Neural progenitor cell (in vitro differentiated cells): Measurements from ENCODE around the gene EEF2K. TPM values are rescaled to one million over a fixed set of nuclear protein-coding genes. Genes with fewer than 3 reads are reported as not detected.

Experiments used
- DNase-seq: peaks from one replicate; pipeline ENCODE4 v3.0.0-alpha.2; 2016; ENCODE audit warnings: low spot score
- H2AFZ ChIP-seq: fragments of 200-600 bp; sonication (generic); replicated peaks from 2 replicates; pipeline ENCODE4 v1.6.1; 2016; ENCODE audit warnings: antibody characterized with exemption
- H3F3A ChIP-seq: fragments of 200-600 bp; sonication (generic); 2 replicates; pipeline ENCODE4 v1.6.1; 2016; ENCODE audit warnings: antibody characterized with exemption, low read depth
- H3K27ac ChIP-seq: fragments of 200-600 bp; sonication (generic); 2 replicates; pipeline ENCODE4 v1.5.1; 2016; ENCODE audit warnings: mild to moderate bottlenecking
- H3K27me3 ChIP-seq: fragments of 200-600 bp; sonication (generic); 2 replicates; pipeline ENCODE4 v1.6.1; 2016; ENCODE audit warnings: mild to moderate bottlenecking, moderate library complexity
- H3K36me3 ChIP-seq: fragments of 200-600 bp; sonication (generic); 2 replicates; pipeline ENCODE4 v1.5.1; 2016
- H3K4me1 ChIP-seq: fragments of 200-600 bp; sonication (generic); 2 replicates; pipeline ENCODE4 v1.6.1; 2016; ENCODE audit warnings: mixed run types
- H3K4me2 ChIP-seq: fragments of 200-600 bp; sonication (generic); 2 replicates; pipeline ENCODE4 v1.6.1; 2016
- H3K4me3 ChIP-seq: fragments of 200-600 bp; sonication (generic); 2 replicates; pipeline ENCODE4 v1.5.1; 2016
- H3K79me2 ChIP-seq: fragments of 200-600 bp; sonication (generic); 2 replicates; pipeline ENCODE4 v1.6.1; 2016; ENCODE audit warnings: low read depth
- H3K9ac ChIP-seq: fragments of 200-600 bp; sonication (generic); 2 replicates; pipeline ENCODE4 v1.6.1; 2016
- H3K9me3 ChIP-seq: fragments of 200-600 bp; sonication (generic); 2 replicates; pipeline ENCODE4 v1.5.1; 2016; ENCODE audit warnings: low read depth
- H4K20me1 ChIP-seq: fragments of 200-600 bp; sonication (generic); 2 replicates; pipeline ENCODE4 v1.6.1; 2016; ENCODE audit warnings: low read depth
- H3K27ac Mint-ChIP-seq: 3 replicates; pipeline ENCODE4 v1.8.0; 2021; ENCODE audit warnings: mixed read lengths
- H3K27me3 Mint-ChIP-seq: 2 replicates; pipeline ENCODE4 v1.8.0; 2022; ENCODE audit warnings: low read depth, mild to moderate bottlenecking, inconsistent platforms, moderate library complexity, mixed read lengths; ENCODE audit not compliant: insufficient read depth
- H3K36me3 Mint-ChIP-seq: 3 replicates; pipeline ENCODE4 v1.8.0; 2021; ENCODE audit warnings: mixed read lengths
- H3K4me1 Mint-ChIP-seq: 3 replicates; pipeline ENCODE4 v1.8.0; 2021; ENCODE audit warnings: mixed read lengths
- H3K4me3 Mint-ChIP-seq: 3 replicates; pipeline ENCODE4 v1.8.0; 2021; ENCODE audit warnings: mild to moderate bottlenecking, moderate library complexity, mixed read lengths
- H3K9me3 Mint-ChIP-seq: 3 replicates; pipeline ENCODE4 v1.8.0; 2020; ENCODE audit warnings: mixed read lengths
- CTCF ChIP-seq: fragments of 200-600 bp; sonication (generic); IDR thresholded peaks from 2 replicates; pipeline ENCODE4 v1.5.1; 2017; ENCODE audit warnings: antibody characterized with exemption, mild to moderate bottlenecking
- EZH2 ChIP-seq: fragments of 200-600 bp; sonication (generic); IDR thresholded peaks from 2 replicates; pipeline ENCODE4 v1.6.1; 2017; ENCODE audit warnings: antibody characterized with exemption, mild to moderate bottlenecking, moderate library complexity
- EZH2phosphoT487 ChIP-seq: fragments of 200-600 bp; sonication (generic); IDR thresholded peaks from 2 replicates; pipeline ENCODE4 v1.6.1; 2017; ENCODE audit warnings: antibody characterized with exemption
- total RNA-seq: library from RNA; depleted of rRNA; stranded (reverse); fragments of >200 nt; gene quantifications from 2 replicates; pipeline ENCODE4 v1.2.3, GENCODE V29; 2015; ENCODE audit warnings: low replicate concordance

Gene EEF2K
- total RNA-seq, 1 donor from 2014 or later: 9.0 TPM

GRCh38 chr16:22325598-22326368 is 119.7 kb downstream of the EEF2K start:
- Histone ChIP-seq H3K27ac (no peak overlapping the region), H2AFZ (no peak overlapping the region), H4K20me1 (peaks cover 3% of the 10 kb centered on the region), H3K4me3 (no peak overlapping the region), H3K36me3 (no peaks in the 10 kb centered on the region), H3K9ac (no peak overlapping the region), H3K27me3 (no peaks in the 10 kb centered on the region), H3F3A (peaks cover 7% of the 10 kb centered on the region), H3K4me1 (no peaks in the 10 kb centered on the region), H3K9me3 (no peaks in the 10 kb centered on the region), H3K79me2 (peaks cover 12% of the 10 kb centered on the region), H3K4me2 (no peak overlapping the region)
- Mint-ChIP-seq H3K4me3 (no peak overlapping the region), H3K27me3 (peaks cover 2% of the 10 kb centered on the region), H3K36me3 (peaks cover 6% of the 10 kb centered on the region), H3K9me3 (no peaks in the 10 kb centered on the region), H3K27ac (no peak overlapping the region), H3K4me1 (no peaks in the 10 kb centered on the region)
- no peak for DNase-seq
- TF ChIP-seq CTCF (no peak), EZH2phosphoT487 (no peak), EZH2 (no peak)

GRCh38 chr16:22326369-22326652 is 120.2 kb downstream of the EEF2K start:
- TF ChIP-seq CTCF: no peak
- TF ChIP-seq EZH2: no peak
- TF ChIP-seq EZH2phosphoT487: no peak
- H3K4me3 Mint-ChIP-seq: no peak overlapping the region
- no peak for DNase-seq
- H3K27ac ChIP-seq: no peak overlapping the region
- peaks cover 3% of the 10 kb centered on the region for H4K20me1 ChIP-seq
- H3K79me2 ChIP-seq: peaks cover 11% of the 10 kb centered on the region
- no peaks in the 10 kb centered on the region for H3K4me1 Mint-ChIP-seq
- H3F3A ChIP-seq: peaks cover 2% of the 10 kb centered on the region
- H3K27me3 ChIP-seq: no peaks in the 10 kb centered on the region
- no peaks in the 10 kb centered on the region for H3K4me1 ChIP-seq
- no peak overlapping the region for H2AFZ ChIP-seq
- peaks cover 7% of the 10 kb centered on the region for H3K36me3 Mint-ChIP-seq
- H3K9me3 ChIP-seq: no peaks in the 10 kb centered on the region
- H3K4me3 ChIP-seq: no peak overlapping the region
- no peak overlapping the region for H3K9ac ChIP-seq
- peaks cover 2% of the 10 kb centered on the region for H3K27me3 Mint-ChIP-seq
- no peaks in the 10 kb centered on the region for H3K9me3 Mint-ChIP-seq
- no peak overlapping the region for H3K27ac Mint-ChIP-seq
- no peaks in the 10 kb centered on the region for H3K36me3 ChIP-seq
- no peak overlapping the region for H3K4me2 ChIP-seq

- Histone ChIP-seq H3F3A (no peaks in the 10 kb centered on the region), H3K27ac (no peak overlapping the region), H3K4me3 (no peak overlapping the region), H3K4me2 (no peak overlapping the region), H4K20me1 (peaks cover 3% of the 10 kb centered on the region), H3K9me3 (no peaks in the 10 kb centered on the region), H3K36me3 (no peaks in the 10 kb centered on the region), H2AFZ (no peak overlapping the region), H3K79me2 (peaks cover 5% of the 10 kb centered on the region), H3K4me1 (no peaks in the 10 kb centered on the region), H3K9ac (no peak overlapping the region), H3K27me3 (no peaks in the 10 kb centered on the region)
- DNase-seq: no peak
- H3K36me3 Mint-ChIP-seq: peaks cover 7% of the 10 kb centered on the region
- no peaks in the 10 kb centered on the region for H3K4me1 Mint-ChIP-seq
- TF ChIP-seq EZH2 (no peak), CTCF (no peak), EZH2phosphoT487 (no peak)
- no peak overlapping the region for H3K27ac Mint-ChIP-seq
- peaks cover 2% of the 10 kb centered on the region for H3K27me3 Mint-ChIP-seq
- no peak overlapping the region for H3K4me3 Mint-ChIP-seq
- no peaks in the 10 kb centered on the region for H3K9me3 Mint-ChIP-seq
Measured at GRCh38 chr16:22326771-22327445, 120.8 kb downstream of the EEF2K start.
